ENCODE results near the gene BCLAF1. TPM values are rescaled to one million over a fixed set of nuclear protein-coding genes. Genes with fewer than 3 reads are reported as not detected.

Gene BCLAF1
- total and polyA plus RNA-seq, 9 of the 15 experiments (the other 6 are each of a cell fraction or from before 2014, with no cell fraction given) = 65.4 to 286 (median 165) TPM

GRCh38 chr6:136334853-136335252 is 45.2 kb upstream of the BCLAF1 start:
- Histone ChIP-seq H3K4me2 (ENCODE audit: insufficient read depth, low read length) (peak overlapping the region; percentile 72), H2AFZ (ENCODE audit: low read depth, low read length) (peak overlapping the region; percentile 77), H3K36me3 (ENCODE audit: control insufficient read depth, insufficient read depth, low read length) (no peaks in the 10 kb centered on the region), H3K4me3 (no peak overlapping the region), H3K9me3 (replicated peaks; ENCODE audit: control insufficient read depth, insufficient read depth, low read depth, low read length) (no peaks in the 10 kb centered on the region), H3K4me1 (replicated peaks in 1 of 2; ENCODE audit: control insufficient read depth in 2 of 2, insufficient read depth in 2 of 2, low read length in 2 of 2) (peaks cover 11 to 21% of the 10 kb centered on the region in 2 experiments; a peak in 4 of 5 replicates), H3K79me2 (ENCODE audit: control insufficient read depth, insufficient read depth, low read length) (no peaks in the 10 kb centered on the region), H4K20me1 (replicated peaks; ENCODE audit: control insufficient read depth, insufficient read depth, low read length) (no peaks in the 10 kb centered on the region), H3K9me1 (ENCODE audit: control insufficient read depth, insufficient read depth, low read length) (no peaks in the 10 kb centered on the region), H3K27me3 (ENCODE audit: control insufficient read depth in 2 of 2, insufficient read depth in 2 of 2, low read length in 2 of 2) (peaks cover 3 to 23% of the 10 kb centered on the region in 2 experiments), H3K27ac (ENCODE audit: extremely low read depth, low read depth, low read length) (no peak overlapping the region), H3K9ac (ENCODE audit: insufficient read depth in 1 of 2, low read depth in 2 of 2, low read length in 2 of 2) (no peak overlapping the region)
- DNase-seq (ENCODE audit: extremely low read depth in 1 of 4, low spot score in 3 of 4) (peak in 1 of 4 experiments; percentile 58), ATAC-seq (peak; percentile 81), FAIRE-seq (no peak)
- in situ Hi-C loops (cut with MboI) = loop anchor here (25.0 kb wide), 1 partner anchor 202 kb away; no protein-coding TSS in a partner anchor
- BruUV-seq (replicated peaks) = no TSS peak
- intact Hi-C loops (cut with micrococcal nuclease) = no loop called here
- WGBS (ENCODE audit: insufficient coverage, low coverage, missing lambda C conversion rate) = 22% methylated on average over 9 of the region's 9 CpGs
- ChIA-PET CTCF (ENCODE audit: low intra/inter-chr PET ratio) (no interaction called here), POLR2A (interaction anchor here (0.7 to 4.0 kb wide), 5 partner anchors 9 to 47 kb away, joined by 3 to 18 read pairs (median 9); partner anchors contain the start of gene BCLAF1)
- no peak for TF ChIP-seq ZNF41 (CRISPR knock-in tag; conservative IDR thresholded peaks at IDR 0.05)
- peak; percentile 21 for TF ChIP-seq SMAD4 (CRISPR knock-in tag; conservative IDR thresholded peaks at IDR 0.05)
- TF ChIP-seq FOXP1 (CRISPR knock-in tag; IDR thresholded peaks at IDR 0.05) = no peak
- TF ChIP-seq CBX5 (IDR thresholded peaks at IDR 0.05; ENCODE audit: borderline replicate concordance, low read depth) = no peak
- no peak for TF ChIP-seq GABPA (tag; conservative IDR thresholded peaks at IDR 0.05; ENCODE audit: low read depth)
- TF ChIP-seq, protein P1, sequence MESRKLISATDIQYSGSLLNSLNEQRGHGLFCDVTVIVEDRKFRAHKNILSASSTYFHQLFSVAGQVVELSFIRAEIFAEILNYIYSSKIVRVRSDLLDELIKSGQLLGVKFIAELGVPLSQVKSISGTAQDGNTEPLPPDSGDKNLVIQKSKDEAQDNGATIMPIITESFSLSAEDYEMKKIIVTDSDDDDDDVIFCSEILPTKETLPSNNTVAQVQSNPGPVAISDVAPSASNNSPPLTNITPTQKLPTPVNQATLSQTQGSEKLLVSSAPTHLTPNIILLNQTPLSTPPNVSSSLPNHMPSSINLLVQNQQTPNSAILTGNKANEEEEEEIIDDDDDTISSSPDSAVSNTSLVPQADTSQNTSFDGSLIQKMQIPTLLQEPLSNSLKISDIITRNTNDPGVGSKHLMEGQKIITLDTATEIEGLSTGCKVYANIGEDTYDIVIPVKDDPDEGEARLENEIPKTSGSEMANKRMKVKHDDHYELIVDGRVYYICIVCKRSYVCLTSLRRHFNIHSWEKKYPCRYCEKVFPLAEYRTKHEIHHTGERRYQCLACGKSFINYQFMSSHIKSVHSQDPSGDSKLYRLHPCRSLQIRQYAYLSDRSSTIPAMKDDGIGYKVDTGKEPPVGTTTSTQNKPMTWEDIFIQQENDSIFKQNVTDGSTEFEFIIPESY (CRISPR knock-in tag; IDR thresholded peaks at IDR 0.05) = no peak
- TF ChIP-seq ZC3H11A (IDR thresholded peaks at IDR 0.05; ENCODE audit: low read depth, low read length) = no peak
- 0 out of 2 replicates have a peak, but pooled peaks have one; percentile 5 for TF ChIP-seq L3MBTL2 (IDR thresholded peaks at IDR 0.05)
- no peak for TF ChIP-seq TCF7 (IDR thresholded peaks at IDR 0.05; ENCODE audit: borderline replicate concordance)
- TF ChIP-seq FIP1L1 (IDR thresholded peaks at IDR 0.05; ENCODE audit: low read depth, low read length, poor library complexity, severe bottlenecking) = no peak
- TF ChIP-seq MAX (CRISPR knock-in tag; IDR thresholded peaks at IDR 0.05) = peak; percentile 42; the same call in 1 of the 2 replicates
- peak; percentile 6; the same call in 1 of the 2 replicates for TF ChIP-seq POLR2G (IDR thresholded peaks at IDR 0.05; ENCODE audit: low read depth, low read length)
- no peak for TF ChIP-seq MCM2 (IDR thresholded peaks at IDR 0.05; ENCODE audit: low read depth)
- no peak for TF ChIP-seq RBM17 (IDR thresholded peaks at IDR 0.05; ENCODE audit: borderline replicate concordance, low read depth, low read length)
- TF ChIP-seq WHSC1 (IDR thresholded peaks at IDR 0.05; ENCODE audit: low read length) = no peak
- TF ChIP-seq, protein P2, sequence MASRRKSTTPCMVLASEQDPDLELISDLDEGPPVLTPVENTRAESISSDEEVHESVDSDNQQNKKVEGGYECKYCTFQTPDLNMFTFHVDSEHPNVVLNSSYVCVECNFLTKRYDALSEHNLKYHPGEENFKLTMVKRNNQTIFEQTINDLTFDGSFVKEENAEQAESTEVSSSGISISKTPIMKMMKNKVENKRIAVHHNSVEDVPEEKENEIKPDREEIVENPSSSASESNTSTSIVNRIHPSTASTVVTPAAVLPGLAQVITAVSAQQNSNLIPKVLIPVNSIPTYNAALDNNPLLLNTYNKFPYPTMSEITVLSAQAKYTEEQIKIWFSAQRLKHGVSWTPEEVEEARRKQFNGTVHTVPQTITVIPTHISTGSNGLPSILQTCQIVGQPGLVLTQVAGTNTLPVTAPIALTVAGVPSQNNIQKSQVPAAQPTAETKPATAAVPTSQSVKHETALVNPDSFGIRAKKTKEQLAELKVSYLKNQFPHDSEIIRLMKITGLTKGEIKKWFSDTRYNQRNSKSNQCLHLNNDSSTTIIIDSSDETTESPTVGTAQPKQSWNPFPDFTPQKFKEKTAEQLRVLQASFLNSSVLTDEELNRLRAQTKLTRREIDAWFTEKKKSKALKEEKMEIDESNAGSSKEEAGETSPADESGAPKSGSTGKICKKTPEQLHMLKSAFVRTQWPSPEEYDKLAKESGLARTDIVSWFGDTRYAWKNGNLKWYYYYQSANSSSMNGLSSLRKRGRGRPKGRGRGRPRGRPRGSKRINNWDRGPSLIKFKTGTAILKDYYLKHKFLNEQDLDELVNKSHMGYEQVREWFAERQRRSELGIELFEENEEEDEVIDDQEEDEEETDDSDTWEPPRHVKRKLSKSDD (conservative IDR thresholded peaks at IDR 0.05; ENCODE audit: low read length) = no peak
- no peak for TF ChIP-seq MEF2D (tag; conservative IDR thresholded peaks at IDR 0.05; ENCODE audit: low read depth)
- TF ChIP-seq CXXC5 (CRISPR knock-in tag; IDR thresholded peaks at IDR 0.05) = 0 out of 2 replicates have a peak, but pooled peaks have one; percentile 24
- 0 out of 2 replicates have a peak, but pooled peaks have one; percentile 15 for TF ChIP-seq SMC3 (conservative IDR thresholded peaks at IDR 0.05; ENCODE audit: insufficient read depth, low read depth, low read length)
- TF ChIP-seq EHMT2 (IDR thresholded peaks at IDR 0.05) = no peak
